ENCODE results near the gene SLC6A16. TPM values are rescaled to one million over a fixed set of nuclear protein-coding genes. Genes with fewer than 3 reads are reported as not detected.
"Not testable (repeated sequence)": the region's sequence is repeated elsewhere in the genome, so short reads cannot be mapped to it uniquely, and the experiment has no call there.

SLC6A16 gene
- polyA plus RNA-seq, 3 donors: 0.90 to 1.6 (median 1.0) TPM

- no peak within 1 kb of the TSS for H3K27ac ChIP-seq (ENCODE audit: low read depth, low read length)
- WGBS, 3 donors: 50 to 83% (median 58%) methylated on average over 13 of the region's 13 CpGs
Observed at GRCh38 chr19:49335071-49335783, 10.2 kb upstream of the SLC6A16 start, which contains the start of gene CD37. TSS of gene CD37 (plus strand) at chr19:49335406. CDS start at chr19:49335541, 135 bp downstream.

- H3K27ac ChIP-seq (ENCODE audit: low read depth, low read length): no peak overlapping the region
- WGBS, 3 donors: 28 to 65% (median 34%) methylated on average over 7 to 8 of the region's 8 CpGs
Observed at GRCh38 chr19:49333811-49334288, 8.9 kb upstream of the SLC6A16 start.

- H3K27ac ChIP-seq (ENCODE audit: low read depth, low read length): no peak overlapping the region
- WGBS, 3 donors: 52 to 80% (median 60%) methylated on average over 3 of the region's 3 CpGs
Observed at GRCh38 chr19:49333418-49333805, 8.4 kb upstream of the SLC6A16 start.

GRCh38 chr19:49332691-49333417, 7.9 kb upstream of the SLC6A16 start:
- WGBS, 3 donors: 85 to 95% (median 89%) methylated on average over 13 of the region's 13 CpGs
- not testable (repeated sequence) for H3K27ac ChIP-seq (ENCODE audit: low read depth, low read length)

GRCh38 chr19:49331616-49332055, 6.6 kb upstream of the SLC6A16 start:
- WGBS, 3 donors: 54 to 68% (median 63%) methylated on average over 2 of the region's 2 CpGs
- no peak overlapping the region for H3K27ac ChIP-seq (ENCODE audit: low read depth, low read length)

GRCh38 chr19:49331187-49331586, 6.2 kb upstream of the SLC6A16 start:
- H3K27ac ChIP-seq (ENCODE audit: low read depth, low read length): not testable (repeated sequence)
- 94 to 99% (median 98%) methylated on average over 4 of the region's 4 CpGs for WGBS, 3 donors

- WGBS, 3 donors: 91 to 95% (median 94%) methylated on average over 2 of the region's 2 CpGs
Observed at GRCh38 chr19:49328741-49329140, 3.8 kb upstream of the SLC6A16 start.

GRCh38 chr19:49327878-49328544, 3.0 kb upstream of the SLC6A16 start:
- no peak overlapping the region for H3K27ac ChIP-seq (ENCODE audit: low read depth, low read length)
- WGBS, 3 donors: 58 to 69% (median 65%) methylated on average over 2 of the region's 2 CpGs

More at GRCh38 chr19:49328741-49329140, 3.8 kb upstream of the SLC6A16 start:
- no peak overlapping the region for H3K27ac ChIP-seq (ENCODE audit: low read depth, low read length)

GRCh38 chr19:49326165-49326704, 1.2 kb upstream of the SLC6A16 start:
- H3K27ac ChIP-seq (ENCODE audit: low read depth, low read length): no peak overlapping the region
- WGBS, 3 donors: 83 to 93% (median 91%) methylated on average over 3 of the region's 3 CpGs

GRCh38 chr19:49325756-49326155, 765 bp upstream of the SLC6A16 start:
- WGBS, 3 donors: 92 to 96% (median 94%) methylated on average over 13 of the region's 13 CpGs
- H3K27ac ChIP-seq (ENCODE audit: low read depth, low read length): not testable (repeated sequence)

GRCh38 chr19:49318296-49318695, 6.7 kb downstream of the SLC6A16 start:
- no peak overlapping the region for H3K27ac ChIP-seq (ENCODE audit: low read depth, low read length)

- no peak overlapping the region for H3K27ac ChIP-seq (ENCODE audit: low read depth, low read length)
Observed at GRCh38 chr19:49316284-49316683, 8.7 kb downstream of the SLC6A16 start.

GRCh38 chr19:49315111-49315510, 9.9 kb downstream of the SLC6A16 start:
- 73 to 90% (median 76%) methylated on average over 1 of the region's 1 CpG for WGBS, 3 donors
- no peak overlapping the region for H3K27ac ChIP-seq (ENCODE audit: low read depth, low read length)

GRCh38 chr19:49309087-49309486, 15.9 kb downstream of the SLC6A16 start:
- 90 to 92% (median 91%) methylated on average over 6 of the region's 6 CpGs for WGBS, 3 donors
- no peak overlapping the region for H3K27ac ChIP-seq (ENCODE audit: low read depth, low read length)

- not testable (repeated sequence) for H3K27ac ChIP-seq (ENCODE audit: low read depth, low read length)
- 78 to 81% (median 80%) methylated on average over 7 of the region's 7 CpGs for WGBS, 3 donors
Observed at GRCh38 chr19:49306734-49307133, 18.3 kb downstream of the SLC6A16 start.

GRCh38 chr19:49301866-49302252, 23.1 kb downstream of the SLC6A16 start:
- no peak overlapping the region for H3K27ac ChIP-seq (ENCODE audit: low read depth, low read length)
- 84 to 89% (median 86%) methylated on average over 5 of the region's 5 CpGs for WGBS, 3 donors

GRCh38 chr19:49301165-49301865, 23.7 kb downstream of the SLC6A16 start:
- 23 to 31% (median 28%) methylated on average over 8 of the region's 8 CpGs for WGBS, 3 donors

GRCh38 chr19:49298653-49299052, 26.3 kb downstream of the SLC6A16 start:
- H3K27ac ChIP-seq (ENCODE audit: low read depth, low read length): not testable (repeated sequence)
- WGBS, 3 donors: 90 to 94% (median 92%) methylated on average over 3 of the region's 3 CpGs

More at GRCh38 chr19:49301165-49301865, 23.7 kb downstream of the SLC6A16 start:
- no peak overlapping the region for H3K27ac ChIP-seq (ENCODE audit: low read depth, low read length)
